IMR-90 (cell line): ENCODE results near the gene CETP. TPM values are rescaled to one million over a fixed set of nuclear protein-coding genes. Genes with fewer than 3 reads are reported as not detected.

ENCODE experiments used
- ATAC-seq: fragments of 200-7000 bp; cut with Tn5 transposase; 2 replicates; pipeline ENCODE4 v1.9.1; 2020; ENCODE audit warnings: low read depth, mild to moderate bottlenecking, moderate library complexity
- BruUV-seq: library from RNA; stranded (reverse); fragments of 400-500 nt; replicated peaks from 2 replicates; lab custom pipeline; 2021; lab: Mats Ljungman, UMichigan
- CTCF ChIA-PET: fragments of 300-600 bp; formaldehyde crosslinking; extraction: SDS; loops from one replicate; lab custom pipeline; 2021; ENCODE audit warnings: antibody characterized with exemption; lab: Yijun Ruan, JAX
- POLR2A ChIA-PET: fragments of 300-600 bp; sonication (Branson Sonifier 250); formaldehyde crosslinking; loops from one replicate; lab custom pipeline; 2022; ENCODE audit warnings: antibody characterized with exemption; ENCODE audit not compliant: unreplicated experiment; lab: Charles Lee
- DNase-seq: peaks from one replicate; pipeline ENCODE4 v3.0.0; 2013
- H2AFZ ChIP-seq: replicated peaks from 2 replicates; pipeline ENCODE3; 2013; ENCODE audit warnings: low read length, mild to moderate bottlenecking; ENCODE audit not compliant: poor library complexity
- H2AK5ac ChIP-seq: 2 replicates; pipeline ENCODE4 v1.6.1; 2013; ENCODE audit warnings: low read depth, low read length, inconsistent platforms
- H2AK9ac ChIP-seq: replicated peaks from 2 replicates; pipeline ENCODE3; 2013; ENCODE audit warnings: mild to moderate bottlenecking, low read depth, low read length, moderate library complexity; ENCODE audit not compliant: poor library complexity
- H2BK120ac ChIP-seq: 2 replicates; pipeline ENCODE4 v1.6.1; 2013; ENCODE audit warnings: low read depth, low read length, inconsistent platforms
- H2BK15ac ChIP-seq: 3 replicates; pipeline ENCODE4 v1.6.1; 2013; ENCODE audit warnings: low read depth, low read length, inconsistent platforms
- H2BK20ac ChIP-seq: 2 replicates; pipeline ENCODE4 v1.6.1; 2013; ENCODE audit warnings: low read depth, mild to moderate bottlenecking, inconsistent platforms, low read length, moderate library complexity
- H2BK5ac ChIP-seq: 2 replicates; pipeline ENCODE4 v1.6.1; 2013; ENCODE audit warnings: mild to moderate bottlenecking, low read depth, low read length, inconsistent platforms; ENCODE audit not compliant: poor library complexity, severe bottlenecking
- H3K14ac ChIP-seq: replicated peaks from 2 replicates; pipeline ENCODE4 v1.6.1; 2013; ENCODE audit warnings: low read depth, low read length, inconsistent platforms
- H3K18ac ChIP-seq: 2 replicates; pipeline ENCODE4 v1.6.1; 2013; ENCODE audit warnings: low read depth, low read length, control low read depth
- H3K23ac ChIP-seq: 2 replicates; pipeline ENCODE4 v1.6.1; 2013; ENCODE audit warnings: low read depth, low read length, inconsistent platforms
- H3K27ac ChIP-seq: 2 replicates; pipeline ENCODE4 v1.5.1; 2013; ENCODE audit warnings: mild to moderate bottlenecking, control low read depth, low read length; ENCODE audit not compliant: insufficient read depth
- H3K27me3 ChIP-seq: 2 replicates; pipeline ENCODE4 v1.6.1; 2013; ENCODE audit warnings: low read length; ENCODE audit not compliant: control insufficient read depth, insufficient read depth
- H3K36me3 ChIP-seq: 2 replicates; pipeline ENCODE4 v1.6.1; 2013; ENCODE audit warnings: low read length, mixed read lengths; ENCODE audit not compliant: control insufficient read depth, insufficient read depth
- H3K4ac ChIP-seq: 2 replicates; pipeline ENCODE4 v1.6.1; 2013; ENCODE audit warnings: low read depth, low read length, inconsistent platforms
- H3K4me1 ChIP-seq: 2 replicates; pipeline ENCODE4 v1.6.1; 2013; ENCODE audit warnings: low read length, mixed read lengths; ENCODE audit not compliant: control insufficient read depth, insufficient read depth
- H3K4me2 ChIP-seq: 2 replicates; pipeline ENCODE4 v1.6.1; 2013; ENCODE audit warnings: low read depth, mild to moderate bottlenecking, control low read depth, low read length, moderate library complexity
- H3K4me3 ChIP-seq: 2 replicates; pipeline ENCODE4 v1.5.1; 2013; ENCODE audit warnings: low read depth, mild to moderate bottlenecking, control low read depth, low read length, moderate library complexity; ENCODE audit not compliant: insufficient read depth
- H3K56ac ChIP-seq: 2 replicates; pipeline ENCODE4 v1.6.1; 2013; ENCODE audit warnings: low read length, inconsistent platforms; ENCODE audit not compliant: insufficient read depth; ENCODE audit errors: extremely low read depth
- H3K79me1 ChIP-seq, 2 experiments: 2 replicates each; pipeline ENCODE4 v1.6.1; 2013; ENCODE audit warnings: low read length in 2 of 2, inconsistent platforms in 1 of 2, low read depth in 1 of 2
- H3K9ac ChIP-seq: 2 replicates; pipeline ENCODE4 v1.6.1; 2013; ENCODE audit warnings: low read depth, low read length, control low read depth
- H3K9me1 ChIP-seq: 2 replicates; pipeline ENCODE4 v1.6.1; 2013; ENCODE audit warnings: low read length, inconsistent platforms; ENCODE audit not compliant: insufficient read depth
- H3K9me3 ChIP-seq: 2 replicates; pipeline ENCODE4 v1.6.1; 2013; ENCODE audit warnings: low read length; ENCODE audit not compliant: control insufficient read depth, insufficient read depth
- H4K20me1 ChIP-seq: 2 replicates; pipeline ENCODE4 v1.6.1; 2013; ENCODE audit warnings: low read length, inconsistent platforms; ENCODE audit not compliant: insufficient read depth
- H4K5ac ChIP-seq: 2 replicates; pipeline ENCODE4 v1.6.1; 2013; ENCODE audit warnings: mild to moderate bottlenecking, low read depth, low read length, control low read depth
- H4K8ac ChIP-seq, 2 experiments: 2 replicates each; pipeline ENCODE4 v1.6.1; 2013; ENCODE audit warnings: low read depth in 2 of 2, low read length in 2 of 2, control low read depth in 1 of 2, inconsistent platforms in 1 of 2
- H4K91ac ChIP-seq: 2 replicates; pipeline ENCODE4 v1.6.1; 2013; ENCODE audit warnings: low read depth, low read length, inconsistent platforms; ENCODE audit not compliant: insufficient read depth
- ELK1 ChIP-seq: fragments of 150-350 bp; IDR thresholded peaks from 2 replicates; pipeline ENCODE4 v1.6.1; 2016; ENCODE audit warnings: low read depth, mild to moderate bottlenecking, low read length, moderate library complexity, borderline replicate concordance
- FOS ChIP-seq: fragments of 150-350 bp; IDR thresholded peaks from 2 replicates; pipeline ENCODE4 v1.6.1; 2016; ENCODE audit warnings: low read depth, low read length
- MXI1 ChIP-seq: IDR thresholded peaks from 2 replicates; pipeline ENCODE4 v1.6.1; 2012; ENCODE audit warnings: low read depth, mild to moderate bottlenecking, low read length, moderate library complexity, borderline replicate concordance
- NFE2L2 ChIP-seq: fragments of 150-350 bp; IDR thresholded peaks from 2 replicates; pipeline ENCODE4 v1.6.1; 2016; ENCODE audit warnings: low read depth, mild to moderate bottlenecking, low read length
- POLR2A ChIP-seq: IDR thresholded peaks from 2 replicates; pipeline ENCODE4 v1.6.1; 2012; ENCODE audit warnings: mild to moderate bottlenecking, low read depth, low read length
- RCOR1 ChIP-seq: IDR thresholded peaks from 2 replicates; pipeline ENCODE4 v1.6.1; 2012; ENCODE audit warnings: mild to moderate bottlenecking, low read length, improper control_type of control experiment; ENCODE audit not compliant: insufficient replicate concordance
- RFX5 ChIP-seq: IDR thresholded peaks from 2 replicates; pipeline ENCODE4 v1.8.0; 2012; ENCODE audit warnings: low read depth, mild to moderate bottlenecking, low read length, moderate library complexity
- WGBS, 2 experiments: methylation state at CpG; one replicate each; pipeline versions ENCODE4 v1.1.5 to v1.1.7; 2013; ENCODE audit warnings: missing lambda C conversion rate in 2 of 2; ENCODE audit not compliant: insufficient read length in 1 of 2; ENCODE audit errors: extremely low coverage in 2 of 2; 5-methylcytosine and 5-hydroxymethylcytosine counted together
- dilution Hi-C: fragments of 300-500 bp; cut with HindIII; formaldehyde crosslinking; loops from one replicate; pipeline ENCODE4 v1.14.3; 2018; ENCODE audit warnings: low sequenced_read_pairs; ENCODE audit not compliant: unreplicated experiment
- in situ Hi-C: fragments of 300-500 bp; cut with MboI; formaldehyde crosslinking; loops from 3 replicates; pipeline ENCODE4 v1.14.3; 2019; ENCODE audit warnings: low sequenced_read_pairs, inconsistent platforms, mixed read lengths
- intact Hi-C: fragments of 100-400 bp; cut with micrococcal nuclease; formaldehyde crosslinking; loops from 2 replicates; pipeline ENCODE4 v1.10.0; 2022
- polyA plus RNA-seq, 3 experiments: library from polyadenylated mRNA; depleted of rRNA; stranded (reverse); fragments of >200 nt; gene quantifications; 2 replicates each; pipeline ENCODE4 v1.2.3, GENCODE V29; 2012; ENCODE audit warnings: low replicate concordance in 1 of 3
- total RNA-seq: library from RNA; depleted of rRNA; stranded (reverse); fragments of >200 nt; gene quantifications from 2 replicates; pipeline ENCODE4 v1.2.3, GENCODE V29; 2012

CETP gene
- total and polyA plus RNA-seq, 2 of the 4 experiments (the other 2 are of a cell fraction): not detected

GRCh38 chr16:57017251-57017650 lies 55.5 kb downstream of the CETP start:
- DNase-seq: peak; percentile 66
- no peak overlapping the region for H3K56ac ChIP-seq
- H3K18ac ChIP-seq: no peak overlapping the region
- peaks cover 10 to 46% of the 10 kb centered on the region in 2 experiments; a peak in 3 of 4 replicates for H3K79me1 ChIP-seq
- no peaks in the 10 kb centered on the region for H4K20me1 ChIP-seq
- no peak overlapping the region for H2AK5ac ChIP-seq
- no peak overlapping the region for H3K27ac ChIP-seq
- peaks cover 19% of the 10 kb centered on the region for H3K9me1 ChIP-seq
- no peak for ATAC-seq
- WGBS, 2 experiments: no CpG with 5 or more reads among the region's 1 CpG
- H4K8ac ChIP-seq: no peak overlapping the region
- POLR2A ChIA-PET: no interaction called here
- H4K5ac ChIP-seq: no peak overlapping the region
- TF ChIP-seq NFE2L2 (no peak), FOS (no peak), POLR2A (no peak), RCOR1 (peak; percentile 93), MXI1 (no peak), RFX5 (no peak), ELK1 (no peak)
- H2BK20ac ChIP-seq: no peak overlapping the region
- in situ Hi-C loops (no loop called here), intact Hi-C loops (no loop called here), dilution Hi-C loops (no loop called here)
- H2BK5ac ChIP-seq: no peak overlapping the region
- H2BK120ac ChIP-seq: no peak overlapping the region
- CTCF ChIA-PET: no interaction called here
- no peak overlapping the region for H3K14ac ChIP-seq
- H3K23ac ChIP-seq: no peak overlapping the region
- peak overlapping the region; percentile 58 for H2AK9ac ChIP-seq
- no TSS peak for BruUV-seq
- H3K4me1 ChIP-seq: peaks cover 7% of the 10 kb centered on the region; the same call in 1 of the 2 replicates
- no peak overlapping the region for H2AFZ ChIP-seq
- peaks cover 32% of the 10 kb centered on the region for H3K36me3 ChIP-seq
- no peaks in the 10 kb centered on the region for H3K27me3 ChIP-seq
- H3K4me2 ChIP-seq: no peak overlapping the region
- H3K9ac ChIP-seq: no peak overlapping the region
- H3K4me3 ChIP-seq: no peak overlapping the region
- no peak overlapping the region for H4K91ac ChIP-seq
- H3K9me3 ChIP-seq: peaks cover 2% of the 10 kb centered on the region; the same call in 1 of the 2 replicates
- H2BK15ac ChIP-seq: no peak overlapping the region
- H3K4ac ChIP-seq: no peak overlapping the region
